ENCODE measurements around the gene NOL4L.

The NOL4L gene

GRCh38 chr20:32535316-32535952 lies 49.7 kb downstream of the NOL4L start:
- H2BK120ac ChIP-seq (ENCODE audit: insufficient read depth, low read length, poor library complexity): no peak overlapping the region
- H3K27me3 ChIP-seq (ENCODE audit: insufficient read depth, low read length): no peaks in the 10 kb centered on the region
- H3K79me1 ChIP-seq (ENCODE audit: low read length): peaks cover 9% of the 10 kb centered on the region
- H3K4me3 ChIP-seq (ENCODE audit: low read depth, low read length): no peak overlapping the region
- no peak overlapping the region for H3K23ac ChIP-seq (ENCODE audit: low read length)
- no CpG with 5 or more reads among the region's 18 CpGs for WGBS (ENCODE audit: extremely low coverage, insufficient coverage, insufficient read length)
- no peak overlapping the region for H4K8ac ChIP-seq (ENCODE audit: low read depth, low read length)
- peak overlapping the region; percentile 63 for H4K91ac ChIP-seq (ENCODE audit: low read depth, low read length)
- H3K79me2 ChIP-seq (ENCODE audit: control insufficient read depth, insufficient read depth, low read length, poor library complexity): no peaks in the 10 kb centered on the region
- no peak overlapping the region for H3K27ac ChIP-seq (ENCODE audit: low read depth, low read length)
- H3K14ac ChIP-seq (ENCODE audit: low read length): no peak overlapping the region
- no peak overlapping the region for H2BK12ac ChIP-seq (ENCODE audit: low read length)
- H3K36me3 ChIP-seq (ENCODE audit: control insufficient read depth in 1 of 2, insufficient read depth in 2 of 2, low read length in 2 of 2): no peaks in the 10 kb centered on the region
- peaks cover 35 to 37% of the 10 kb centered on the region in 2 experiments for H3K4me1 ChIP-seq (ENCODE audit: control insufficient read depth in 1 of 2, insufficient read depth in 2 of 2, low read length in 2 of 2)
- H3K4me2 ChIP-seq (ENCODE audit: low read length): peak overlapping the region; percentile 88
- peak overlapping the region; percentile 29 for H3K9ac ChIP-seq (ENCODE audit: low read length)
- H2AK5ac ChIP-seq (ENCODE audit: low read length): peak overlapping the region; percentile 74
- H2BK5ac ChIP-seq (ENCODE audit: low read depth, low read length, poor library complexity): no peak overlapping the region
- H4K12ac ChIP-seq (ENCODE audit: low read depth, low read length): no peak overlapping the region
- no peak overlapping the region for H3K4ac ChIP-seq (ENCODE audit: low read depth, low read length)
- peak overlapping the region; percentile 20 for H3K18ac ChIP-seq (ENCODE audit: low read length)
- peaks cover 5% of the 10 kb centered on the region for H3K9me3 ChIP-seq (ENCODE audit: insufficient read depth, low read depth, low read length)
- H2AFZ ChIP-seq (ENCODE audit: insufficient read depth, low read length, poor library complexity): no peak overlapping the region
- no peak for DNase-seq

- Histone ChIP-seq H3K79me2 (ENCODE audit: control insufficient read depth, insufficient read depth, low read length, poor library complexity) (no peaks in the 10 kb centered on the region), H2BK12ac (ENCODE audit: low read length) (no peak overlapping the region), H3K14ac (ENCODE audit: low read length) (no peak overlapping the region), H3K79me1 (ENCODE audit: low read length) (peaks cover 7% of the 10 kb centered on the region), H3K4ac (ENCODE audit: low read depth, low read length) (no peak overlapping the region), H3K9me3 (ENCODE audit: insufficient read depth, low read depth, low read length) (peaks cover 5% of the 10 kb centered on the region), H2AK5ac (ENCODE audit: low read length) (no peak overlapping the region), H3K36me3 (ENCODE audit: control insufficient read depth in 1 of 2, insufficient read depth in 2 of 2, low read length in 2 of 2) (no peaks in the 10 kb centered on the region), H2AFZ (ENCODE audit: insufficient read depth, low read length, poor library complexity) (no peak overlapping the region), H3K18ac (ENCODE audit: low read length) (no peak overlapping the region), H4K8ac (ENCODE audit: low read depth, low read length) (no peak overlapping the region), H3K4me3 (ENCODE audit: low read depth, low read length) (no peak overlapping the region), H4K12ac (ENCODE audit: low read depth, low read length) (no peak overlapping the region), H3K23ac (ENCODE audit: low read length) (no peak overlapping the region), H3K9ac (ENCODE audit: low read length) (no peak overlapping the region), H3K27ac (ENCODE audit: low read depth, low read length) (no peak overlapping the region), H3K4me2 (ENCODE audit: low read length) (no peak overlapping the region), H2BK120ac (ENCODE audit: insufficient read depth, low read length, poor library complexity) (no peak overlapping the region), H4K91ac (ENCODE audit: low read depth, low read length) (no peak overlapping the region), H3K27me3 (ENCODE audit: insufficient read depth, low read length) (no peaks in the 10 kb centered on the region), H3K4me1 (ENCODE audit: control insufficient read depth in 1 of 2, insufficient read depth in 2 of 2, low read length in 2 of 2) (peaks cover 29 to 31% of the 10 kb centered on the region in 2 experiments), H2BK5ac (ENCODE audit: low read depth, low read length, poor library complexity) (no peak overlapping the region)
- no CpG with 5 or more reads among the region's 8 CpGs for WGBS (ENCODE audit: extremely low coverage, insufficient coverage, insufficient read length)
- no peak for DNase-seq
These were observed 50.4 kb downstream of the NOL4L start for GRCh38 chr20:32534661-32535240.

- Histone ChIP-seq H3K18ac (ENCODE audit: low read length) (no peak overlapping the region), H3K14ac (ENCODE audit: low read length) (no peak overlapping the region), H3K27me3 (ENCODE audit: insufficient read depth, low read length) (no peaks in the 10 kb centered on the region), H3K4me1 (ENCODE audit: control insufficient read depth in 1 of 2, insufficient read depth in 2 of 2, low read length in 2 of 2) (peaks cover 21 to 22% of the 10 kb centered on the region in 2 experiments), H2BK120ac (ENCODE audit: insufficient read depth, low read length, poor library complexity) (no peak overlapping the region), H3K9me3 (ENCODE audit: insufficient read depth, low read depth, low read length) (peaks cover 6% of the 10 kb centered on the region), H3K4ac (ENCODE audit: low read depth, low read length) (no peak overlapping the region), H2AK5ac (ENCODE audit: low read length) (no peak overlapping the region), H4K91ac (ENCODE audit: low read depth, low read length) (no peak overlapping the region), H2AFZ (ENCODE audit: insufficient read depth, low read length, poor library complexity) (no peak overlapping the region), H4K8ac (ENCODE audit: low read depth, low read length) (no peak overlapping the region), H3K4me3 (ENCODE audit: low read depth, low read length) (no peak overlapping the region), H3K27ac (ENCODE audit: low read depth, low read length) (no peak overlapping the region), H2BK12ac (ENCODE audit: low read length) (no peak overlapping the region), H3K79me1 (ENCODE audit: low read length) (no peaks in the 10 kb centered on the region), H2BK5ac (ENCODE audit: low read depth, low read length, poor library complexity) (no peak overlapping the region), H4K12ac (ENCODE audit: low read depth, low read length) (no peak overlapping the region), H3K4me2 (ENCODE audit: low read length) (no peak overlapping the region), H3K23ac (ENCODE audit: low read length) (no peak overlapping the region), H3K9ac (ENCODE audit: low read length) (no peak overlapping the region), H3K79me2 (ENCODE audit: control insufficient read depth, insufficient read depth, low read length, poor library complexity) (no peaks in the 10 kb centered on the region), H3K36me3 (ENCODE audit: control insufficient read depth in 1 of 2, insufficient read depth in 2 of 2, low read length in 2 of 2) (no peaks in the 10 kb centered on the region)
- no CpG with 5 or more reads among the region's 6 CpGs for WGBS (ENCODE audit: extremely low coverage, insufficient coverage, insufficient read length)
- no peak for DNase-seq
These were observed 51.4 kb downstream of the NOL4L start for GRCh38 chr20:32533732-32534131.

- Histone ChIP-seq H3K4me3 (ENCODE audit: low read depth, low read length) (no peak overlapping the region), H3K79me2 (ENCODE audit: control insufficient read depth, insufficient read depth, low read length, poor library complexity) (no peaks in the 10 kb centered on the region), H2AK5ac (ENCODE audit: low read length) (no peak overlapping the region), H2AFZ (ENCODE audit: insufficient read depth, low read length, poor library complexity) (no peak overlapping the region), H2BK120ac (ENCODE audit: insufficient read depth, low read length, poor library complexity) (no peak overlapping the region), H3K9me3 (ENCODE audit: insufficient read depth, low read depth, low read length) (peaks cover 5% of the 10 kb centered on the region), H3K14ac (ENCODE audit: low read length) (no peak overlapping the region), H3K9ac (ENCODE audit: low read length) (no peak overlapping the region), H3K4me1 (ENCODE audit: control insufficient read depth in 1 of 2, insufficient read depth in 2 of 2, low read length in 2 of 2) (peaks cover 10 to 12% of the 10 kb centered on the region in 2 experiments), H4K8ac (ENCODE audit: low read depth, low read length) (no peak overlapping the region), H3K4me2 (ENCODE audit: low read length) (no peak overlapping the region), H3K27me3 (ENCODE audit: insufficient read depth, low read length) (no peaks in the 10 kb centered on the region), H3K27ac (ENCODE audit: low read depth, low read length) (no peak overlapping the region), H3K23ac (ENCODE audit: low read length) (no peak overlapping the region), H4K12ac (ENCODE audit: low read depth, low read length) (no peak overlapping the region), H3K36me3 (ENCODE audit: control insufficient read depth in 1 of 2, insufficient read depth in 2 of 2, low read length in 2 of 2) (no peaks in the 10 kb centered on the region), H4K91ac (ENCODE audit: low read depth, low read length) (no peak overlapping the region), H2BK5ac (ENCODE audit: low read depth, low read length, poor library complexity) (no peak overlapping the region), H3K18ac (ENCODE audit: low read length) (no peak overlapping the region), H2BK12ac (ENCODE audit: low read length) (no peak overlapping the region), H3K79me1 (ENCODE audit: low read length) (no peaks in the 10 kb centered on the region), H3K4ac (ENCODE audit: low read depth, low read length) (no peak overlapping the region)
- DNase-seq: peak; percentile 71 to 88
- no CpG with 5 or more reads among the region's 7 CpGs for WGBS (ENCODE audit: extremely low coverage, insufficient coverage, insufficient read length)
These were observed 52.9 kb downstream of the NOL4L start for GRCh38 chr20:32532246-32532645.
